Vein endothelial cell (primary cell): Measurements from ENCODE around the gene ANKRD34A. TPM values are rescaled to one million over a fixed set of nuclear protein-coding genes. Genes with fewer than 3 reads are reported as not detected.

Experiments
- total RNA-seq: library from RNA; depleted of rRNA; stranded (reverse); fragments of >200 nt; gene quantifications from 2 replicates; pipeline ENCODE4 v1.2.3, GENCODE V29; 2012

Gene ANKRD34A
- total RNA-seq: 0.19 and 0.33 TPM in 2 replicates

DNA sequence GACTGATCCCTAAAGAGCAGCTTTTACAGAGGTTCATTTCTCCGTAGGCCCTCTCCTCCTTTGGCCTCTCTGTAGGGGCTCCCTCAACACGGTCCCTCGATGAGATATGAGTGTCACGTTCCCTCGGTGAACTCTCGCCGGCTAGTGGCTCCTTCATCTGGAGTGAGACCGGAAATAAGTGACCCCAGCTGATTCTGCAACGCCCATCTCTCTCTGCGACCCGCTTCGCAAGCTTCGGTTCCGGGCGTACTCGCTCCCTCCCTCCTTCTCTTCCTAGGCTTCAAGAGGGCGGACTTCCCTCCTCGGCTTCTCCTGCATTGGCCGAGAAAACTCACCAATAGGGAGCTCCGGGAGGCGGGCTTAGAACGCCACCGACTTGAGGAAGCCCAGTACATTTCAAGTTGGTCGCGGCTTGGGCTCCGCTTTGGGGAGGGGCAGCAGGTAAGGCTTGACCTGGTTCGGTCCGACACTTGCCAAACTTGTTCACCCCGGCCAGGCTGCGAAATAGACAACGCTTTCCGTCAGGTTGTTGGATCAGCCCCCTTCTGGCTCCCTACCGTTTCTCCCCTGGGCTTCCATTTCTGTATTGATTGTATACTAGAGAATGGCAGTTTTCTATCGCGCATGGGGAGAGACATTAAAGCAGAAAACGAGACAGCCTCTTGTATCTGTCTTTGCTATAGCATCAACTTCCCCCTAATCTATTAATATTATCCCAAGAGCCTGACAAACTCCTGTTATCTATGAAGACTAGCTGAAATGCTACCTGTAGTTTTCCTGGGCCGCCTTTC lies at the start of gene ANKRD34A, which contains the start of gene POLR3GL:
Gene ANKRD34A (minus strand): TSS at position 248 of the 791 bp plus-strand sequence. CDS start 2,816 bp downstream, outside the sequence.
Gene POLR3GL (plus strand): TSS at position 363 of the 791 bp plus-strand sequence. CDS start 10,176 bp downstream, outside the sequence.

DNA sequence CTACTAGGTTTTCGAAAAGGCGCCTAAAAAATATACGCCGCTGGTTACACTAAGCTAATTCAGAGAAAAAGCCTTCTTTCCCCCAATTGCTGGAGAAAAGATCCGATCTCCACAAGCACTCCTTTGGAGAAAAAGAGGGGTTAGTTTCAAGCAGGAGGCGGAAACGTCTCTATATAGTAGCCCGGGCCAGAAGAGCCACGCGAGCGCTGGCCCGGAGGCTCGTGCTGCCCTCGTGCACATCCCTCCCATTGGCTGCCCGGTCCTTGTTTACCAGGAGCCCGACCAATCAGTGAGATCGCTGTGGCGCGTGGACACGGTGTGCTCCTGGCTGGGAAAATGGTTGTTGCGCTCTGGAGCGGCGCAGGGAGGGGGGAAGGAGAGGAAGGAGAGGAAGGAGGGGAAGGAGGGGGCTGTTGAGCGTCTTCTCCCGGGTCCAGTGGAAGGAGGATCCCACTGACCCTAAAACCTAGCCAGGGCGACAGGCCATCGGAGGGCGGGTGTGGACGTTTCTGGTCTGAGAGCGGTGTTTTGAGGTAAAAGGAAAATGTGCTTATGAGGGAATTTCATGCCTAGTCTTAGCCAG lies 32.1 kb upstream of the ANKRD34A start, which contains the start of gene TXNIP:
Gene TXNIP (minus strand): TSS at position 147 of the 583 bp plus-strand sequence. CDS start 313 bp downstream, outside the sequence.

GRCh38 chr1:145957443-145958319 lies 6.7 kb downstream of the ANKRD34A start, which contains the start of gene LIX1L:
Gene LIX1L, minus strand, starts transcription at chr1:145958017. Its CDS starts 90 bp downstream, at chr1:145957927.

DNA sequence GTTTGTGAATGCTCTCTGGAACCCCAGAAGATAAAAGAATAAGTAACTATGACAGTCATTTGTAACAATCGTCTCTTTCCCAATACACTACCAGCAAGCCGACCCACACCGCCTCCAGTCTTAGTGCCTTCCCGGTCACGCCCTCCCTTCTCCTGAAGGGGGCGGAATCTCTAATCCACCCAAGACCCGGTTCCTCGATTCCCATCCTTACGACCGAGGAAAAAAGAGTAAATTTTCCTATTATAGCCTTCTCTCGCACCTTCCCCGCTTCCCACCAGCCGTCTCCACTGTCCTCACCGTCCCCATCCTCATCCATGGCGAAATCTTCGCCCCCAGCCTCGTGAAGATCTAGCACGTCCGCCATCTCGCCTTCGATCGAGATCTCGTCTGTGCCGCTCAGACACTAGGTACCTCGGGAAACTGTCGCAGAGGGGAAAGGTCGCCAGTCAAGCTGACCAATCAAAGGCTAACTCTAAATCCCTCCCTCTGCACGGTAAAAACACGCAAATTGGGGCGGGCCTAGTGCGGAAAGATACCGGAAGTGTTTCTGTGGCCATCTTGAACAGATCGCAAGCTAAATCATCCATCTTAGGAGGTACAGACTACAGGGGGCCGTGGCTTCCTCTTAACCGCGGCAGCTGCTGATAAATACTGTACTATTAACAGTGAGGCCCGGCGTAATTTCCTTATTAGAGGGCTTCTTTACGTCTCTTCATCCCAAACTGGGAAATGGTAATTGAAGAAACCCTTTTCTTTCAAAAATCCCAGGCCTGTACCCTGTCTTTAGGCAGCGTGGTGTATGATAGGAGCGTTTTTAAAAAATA lies 37.1 kb downstream of the ANKRD34A start, which contains the start of gene RBM8A:
Gene RBM8A (minus strand): TSS at position 422 of the 824 bp plus-strand sequence. CDS start 58 bp downstream, at position 364.

DNA sequence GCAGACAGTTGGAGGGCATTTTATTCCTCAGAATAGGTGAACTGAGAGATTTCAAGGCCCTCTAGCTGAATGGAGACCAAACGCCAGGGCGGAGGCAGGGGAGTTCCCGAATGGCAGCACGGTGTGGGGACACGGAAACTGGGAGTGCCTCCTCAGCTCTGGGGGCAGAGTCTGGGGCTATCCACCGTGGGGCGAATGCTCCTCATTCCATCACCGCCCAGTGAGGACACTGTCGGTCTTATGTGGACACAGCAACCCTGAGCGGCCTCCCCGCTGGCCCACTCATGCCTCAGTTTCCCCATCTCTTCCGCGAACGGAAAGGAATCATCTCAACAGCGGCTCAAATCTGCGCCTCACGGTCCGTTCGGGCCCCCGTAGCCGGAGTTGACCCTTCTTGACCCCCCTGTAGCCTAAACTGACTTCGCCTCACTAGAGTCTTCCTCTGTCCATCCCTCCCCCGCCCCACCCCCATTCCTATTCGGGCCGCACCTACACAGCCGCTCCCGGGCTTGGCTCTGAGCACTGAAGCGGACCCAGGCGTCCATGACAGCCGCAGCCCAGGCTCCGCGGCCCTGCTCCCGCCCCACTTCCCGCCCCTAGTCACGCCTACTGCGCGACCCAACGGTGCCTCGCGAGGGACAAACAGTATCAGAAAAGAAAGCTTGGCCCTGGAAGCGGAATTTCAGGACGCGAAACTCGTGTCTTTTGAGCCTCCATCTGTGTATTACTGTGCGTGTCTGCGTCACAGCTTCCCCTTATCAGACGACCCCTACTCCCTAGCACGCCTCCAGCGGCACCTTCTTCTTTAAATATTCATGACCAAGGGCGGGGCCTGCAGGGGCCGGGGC lies 46.0 kb downstream of the ANKRD34A start, which contains the start of gene PEX11B:
Gene PEX11B (minus strand): TSS at position 574 of the 848 bp plus-strand sequence. CDS start 29 bp downstream, at position 545.

Other genes starting within 250 kb of the ANKRD34A start
- not detected in 2 replicates for gene CD160, start 245.1 kb downstream of the ANKRD34A start, total RNA-seq
- 18.0 and 20.3 TPM in 2 replicates for gene RNF115, start 140.5 kb downstream of the ANKRD34A start, total RNA-seq
- gene POLR3C, start 140.4 kb downstream of the ANKRD34A start, total RNA-seq: 48.3 and 56.2 TPM in 2 replicates
- 2.6 and 3.7 TPM in 2 replicates for gene NUDT17, start 118.9 kb downstream of the ANKRD34A start, total RNA-seq
- 18.3 and 19.6 TPM in 2 replicates for gene PIAS3, start 105.5 kb downstream of the ANKRD34A start, total RNA-seq
- gene ANKRD35, start 78.7 kb downstream of the ANKRD34A start, total RNA-seq: under 0.01 and 0.10 TPM in 2 replicates
- gene ITGA10, start 54.5 kb downstream of the ANKRD34A start, total RNA-seq: 40.2 and 51.3 TPM in 2 replicates
- gene PEX11B, start 45.9 kb downstream of the ANKRD34A start, total RNA-seq: 22.5 and 28.1 TPM in 2 replicates
- gene RBM8A, start 37.1 kb downstream of the ANKRD34A start, total RNA-seq: 92.4 and 142 TPM in 2 replicates
- gene LIX1L, start 6.6 kb downstream of the ANKRD34A start, total RNA-seq: 51.5 and 52.3 TPM in 2 replicates
- gene POLR3GL, start 115 bp upstream of the ANKRD34A start, total RNA-seq: 8.1 and 10.8 TPM in 2 replicates
- 12.9 and 62.1 TPM in 2 replicates for gene TXNIP, start 32.0 kb upstream of the ANKRD34A start, total RNA-seq
- gene HJV, start 57.2 kb upstream of the ANKRD34A start, total RNA-seq: not detected in 2 replicates
- gene NBPF10, start 180.2 kb upstream of the ANKRD34A start, total RNA-seq: 0.38 and 0.98 TPM in 2 replicates